Neural cell (in vitro differentiated cells): ENCODE results near the gene BMAL1. TPM values are rescaled to one million over a fixed set of nuclear protein-coding genes. Genes with fewer than 3 reads are reported as not detected.

ENCODE experiments used
- H2AFZ ChIP-seq: fragments of 200-600, 300-800 bp; sonication (generic), shearing (Covaris generic); 2 replicates; pipeline ENCODE4 v1.6.0; 2014; ENCODE audit warnings: low read depth, mild to moderate bottlenecking, antibody characterized with exemption, low read length, moderate library complexity
- H3F3A ChIP-seq: fragments of 200-600 bp; shearing (Covaris generic); 2 replicates; pipeline ENCODE4 v1.6.1; 2016; ENCODE audit warnings: mild to moderate bottlenecking, moderate library complexity, mixed read lengths, antibody characterized with exemption, low read length; ENCODE audit not compliant: insufficient read depth, poor library complexity, severe bottlenecking
- H3K27ac ChIP-seq: fragments of 200-600, 300-800 bp; sonication (generic), shearing (Covaris generic); 2 replicates; pipeline ENCODE4 v1.5.1; 2014; ENCODE audit warnings: mild to moderate bottlenecking, low read length, moderate library complexity
- H3K27me3 ChIP-seq: fragments of 300-800, 200-600 bp; sonication (generic), shearing (Covaris generic); 2 replicates; pipeline ENCODE4 v1.6.0; 2014; ENCODE audit warnings: mild to moderate bottlenecking, low read depth, low read length, moderate library complexity; ENCODE audit not compliant: insufficient read depth
- H3K36me3 ChIP-seq: fragments of 300-800, 200-600 bp; sonication (generic), shearing (Covaris generic); 2 replicates; pipeline ENCODE4 v1.5.1; 2014; ENCODE audit warnings: mild to moderate bottlenecking, antibody characterized with exemption, low read length, moderate library complexity; ENCODE audit not compliant: insufficient read depth
- H3K4me2 ChIP-seq: fragments of 300-800, 200-600 bp; sonication (generic), shearing (Covaris generic); 2 replicates; pipeline ENCODE4 v1.6.0; 2014; ENCODE audit warnings: mild to moderate bottlenecking, low read length
- H3K4me3 ChIP-seq: fragments of 300-800, 200-600 bp; sonication (generic), shearing (Covaris generic); 2 replicates; pipeline ENCODE4 v1.5.1; 2014; ENCODE audit warnings: mild to moderate bottlenecking, low read length, moderate library complexity
- H3K79me2 ChIP-seq: fragments of 200-600 bp; shearing (Covaris generic); replicated peaks from 2 replicates; pipeline ENCODE4 v1.6.0; 2014; ENCODE audit warnings: mild to moderate bottlenecking, low read length, moderate library complexity; ENCODE audit not compliant: insufficient read depth
- H3K9ac ChIP-seq: fragments of 300-800, 200-600 bp; sonication (generic), shearing (Covaris generic); 2 replicates; pipeline ENCODE4 v1.6.1; 2016; ENCODE audit warnings: mild to moderate bottlenecking, low read length, mixed read lengths
- H3K9me2 ChIP-seq: fragments of 200-600 bp; shearing (Covaris generic); 2 replicates; pipeline ENCODE4 v1.6.1; 2016; ENCODE audit warnings: mild to moderate bottlenecking, low read length, mixed read lengths; ENCODE audit not compliant: insufficient read depth
- H3K9me3 ChIP-seq: fragments of 200-600, 300-800 bp; sonication (generic), shearing (Covaris generic); 2 replicates; pipeline ENCODE4 v1.6.1; 2016; ENCODE audit warnings: mild to moderate bottlenecking, mixed run types, low read length, moderate library complexity, mixed read lengths
- H4K20me1 ChIP-seq: fragments of 200-600 bp; shearing (Covaris generic); 2 replicates; pipeline ENCODE4 v1.6.1; 2016; ENCODE audit warnings: mild to moderate bottlenecking, mixed run types; ENCODE audit not compliant: insufficient read depth
- EP300 ChIP-seq: fragments of 450-650 bp; conservative IDR thresholded peaks from 2 replicates; pipeline ENCODE4 v1.6.1; 2014; ENCODE audit warnings: antibody characterized with exemption, mild to moderate bottlenecking, moderate library complexity; ENCODE audit not compliant: poor library complexity, severe bottlenecking
- EZH2 ChIP-seq: fragments of 200-600, 300-800 bp; shearing (Covaris generic), sonication (generic); IDR thresholded peaks from 2 replicates; pipeline ENCODE4 v1.6.1; 2014; ENCODE audit warnings: antibody characterized with exemption, low read length, borderline replicate concordance, mild to moderate bottlenecking; ENCODE audit not compliant: insufficient read depth, poor library complexity, severe bottlenecking
- MXI1 ChIP-seq: fragments of 450-650 bp; conservative IDR thresholded peaks from 2 replicates; pipeline ENCODE4 v1.6.1; 2014; ENCODE audit warnings: antibody characterized with exemption, mild to moderate bottlenecking; ENCODE audit not compliant: poor library complexity, severe bottlenecking
- POLR2AphosphoS5 ChIP-seq: IDR thresholded peaks from 2 replicates; pipeline ENCODE4 v1.6.1; 2012
- RAD21 ChIP-seq: fragments of 450-650 bp; conservative IDR thresholded peaks from 2 replicates; pipeline ENCODE4 v1.6.1; 2014; ENCODE audit warnings: antibody characterized with exemption, mild to moderate bottlenecking, moderate library complexity
- SMC3 ChIP-seq: fragments of 450-650 bp; conservative IDR thresholded peaks from 2 replicates; pipeline ENCODE4 v1.6.1; 2014; ENCODE audit warnings: antibody characterized with exemption, mild to moderate bottlenecking, moderate library complexity; ENCODE audit not compliant: poor library complexity
- TAF1 ChIP-seq: IDR thresholded peaks from 2 replicates; pipeline ENCODE4 v1.6.1; 2012; ENCODE audit warnings: low read depth
- polyA plus RNA-seq: library from polyadenylated mRNA; depleted of rRNA; stranded (reverse); fragments of >200 nt; gene quantifications from 2 replicates; pipeline ENCODE4 v1.2.3, GENCODE V29; 2014
- TF ChIP-seq, protein P1 (sequence below): fragments of 450-650 bp; IDR thresholded peaks from 2 replicates; pipeline ENCODE4 v1.5.1; 2014; ENCODE audit warnings: antibody characterized with exemption, mild to moderate bottlenecking, moderate library complexity; ENCODE audit not compliant: poor library complexity, severe bottlenecking
- TF ChIP-seq, protein P2 (sequence below): IDR thresholded peaks from 2 replicates; pipeline ENCODE4 v1.6.1; 2012; ENCODE audit warnings: borderline replicate concordance

The BMAL1 gene
- polyA plus RNA-seq, 1 donor from 2014 or later, result 17.1 TPM

DNA sequence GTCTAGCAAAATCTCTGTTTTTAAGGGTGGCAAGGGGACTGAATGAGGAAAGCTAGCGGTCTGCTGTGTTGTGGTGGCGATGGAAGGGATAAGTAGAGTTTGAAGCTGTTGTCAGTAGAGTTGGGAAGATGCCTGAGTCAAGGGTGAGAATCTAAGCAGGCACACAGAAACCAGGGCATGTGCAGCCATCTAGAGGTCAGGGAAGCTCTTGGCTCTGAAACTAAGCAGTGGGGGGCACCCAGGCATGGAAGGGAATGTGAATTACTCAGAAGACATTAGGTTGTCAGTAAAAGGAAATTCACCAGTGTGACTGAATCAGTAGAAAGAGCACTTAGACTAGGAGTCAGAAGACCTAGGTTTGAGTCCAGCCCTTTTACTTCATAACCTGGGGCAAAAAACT, 15.4 kb downstream of the BMAL1 start:
- H3K9me3 ChIP-seq, result no peaks in the 10 kb centered on the region
- H3K9me2 ChIP-seq, result no peaks in the 10 kb centered on the region
- H3K4me3 ChIP-seq, result no peak overlapping the region
- H3K27ac ChIP-seq, result no peak overlapping the region
- no peaks in the 10 kb centered on the region for H3K79me2 ChIP-seq
- TF ChIP-seq, protein P1, sequence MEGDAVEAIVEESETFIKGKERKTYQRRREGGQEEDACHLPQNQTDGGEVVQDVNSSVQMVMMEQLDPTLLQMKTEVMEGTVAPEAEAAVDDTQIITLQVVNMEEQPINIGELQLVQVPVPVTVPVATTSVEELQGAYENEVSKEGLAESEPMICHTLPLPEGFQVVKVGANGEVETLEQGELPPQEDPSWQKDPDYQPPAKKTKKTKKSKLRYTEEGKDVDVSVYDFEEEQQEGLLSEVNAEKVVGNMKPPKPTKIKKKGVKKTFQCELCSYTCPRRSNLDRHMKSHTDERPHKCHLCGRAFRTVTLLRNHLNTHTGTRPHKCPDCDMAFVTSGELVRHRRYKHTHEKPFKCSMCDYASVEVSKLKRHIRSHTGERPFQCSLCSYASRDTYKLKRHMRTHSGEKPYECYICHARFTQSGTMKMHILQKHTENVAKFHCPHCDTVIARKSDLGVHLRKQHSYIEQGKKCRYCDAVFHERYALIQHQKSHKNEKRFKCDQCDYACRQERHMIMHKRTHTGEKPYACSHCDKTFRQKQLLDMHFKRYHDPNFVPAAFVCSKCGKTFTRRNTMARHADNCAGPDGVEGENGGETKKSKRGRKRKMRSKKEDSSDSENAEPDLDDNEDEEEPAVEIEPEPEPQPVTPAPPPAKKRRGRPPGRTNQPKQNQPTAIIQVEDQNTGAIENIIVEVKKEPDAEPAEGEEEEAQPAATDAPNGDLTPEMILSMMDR, result no peak
- TF ChIP-seq, protein P2, sequence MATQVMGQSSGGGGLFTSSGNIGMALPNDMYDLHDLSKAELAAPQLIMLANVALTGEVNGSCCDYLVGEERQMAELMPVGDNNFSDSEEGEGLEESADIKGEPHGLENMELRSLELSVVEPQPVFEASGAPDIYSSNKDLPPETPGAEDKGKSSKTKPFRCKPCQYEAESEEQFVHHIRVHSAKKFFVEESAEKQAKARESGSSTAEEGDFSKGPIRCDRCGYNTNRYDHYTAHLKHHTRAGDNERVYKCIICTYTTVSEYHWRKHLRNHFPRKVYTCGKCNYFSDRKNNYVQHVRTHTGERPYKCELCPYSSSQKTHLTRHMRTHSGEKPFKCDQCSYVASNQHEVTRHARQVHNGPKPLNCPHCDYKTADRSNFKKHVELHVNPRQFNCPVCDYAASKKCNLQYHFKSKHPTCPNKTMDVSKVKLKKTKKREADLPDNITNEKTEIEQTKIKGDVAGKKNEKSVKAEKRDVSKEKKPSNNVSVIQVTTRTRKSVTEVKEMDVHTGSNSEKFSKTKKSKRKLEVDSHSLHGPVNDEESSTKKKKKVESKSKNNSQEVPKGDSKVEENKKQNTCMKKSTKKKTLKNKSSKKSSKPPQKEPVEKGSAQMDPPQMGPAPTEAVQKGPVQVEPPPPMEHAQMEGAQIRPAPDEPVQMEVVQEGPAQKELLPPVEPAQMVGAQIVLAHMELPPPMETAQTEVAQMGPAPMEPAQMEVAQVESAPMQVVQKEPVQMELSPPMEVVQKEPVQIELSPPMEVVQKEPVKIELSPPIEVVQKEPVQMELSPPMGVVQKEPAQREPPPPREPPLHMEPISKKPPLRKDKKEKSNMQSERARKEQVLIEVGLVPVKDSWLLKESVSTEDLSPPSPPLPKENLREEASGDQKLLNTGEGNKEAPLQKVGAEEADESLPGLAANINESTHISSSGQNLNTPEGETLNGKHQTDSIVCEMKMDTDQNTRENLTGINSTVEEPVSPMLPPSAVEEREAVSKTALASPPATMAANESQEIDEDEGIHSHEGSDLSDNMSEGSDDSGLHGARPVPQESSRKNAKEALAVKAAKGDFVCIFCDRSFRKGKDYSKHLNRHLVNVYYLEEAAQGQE, result no peak
- TF ChIP-seq EZH2, result no peak
- no peak for TF ChIP-seq MXI1
- TF ChIP-seq TAF1, result no peak
- no peak for TF ChIP-seq EP300
- TF ChIP-seq RAD21, result no peak
- TF ChIP-seq SMC3, result no peak
- TF ChIP-seq POLR2AphosphoS5, result no peak
- H3K9ac ChIP-seq, result no peak overlapping the region
- H2AFZ ChIP-seq, result no peak overlapping the region
- H3K36me3 ChIP-seq, result no peaks in the 10 kb centered on the region
- no peak overlapping the region for H3K4me2 ChIP-seq
- H3F3A ChIP-seq, result no peaks in the 10 kb centered on the region
- no peaks in the 10 kb centered on the region for H4K20me1 ChIP-seq
- H3K27me3 ChIP-seq, result no peaks in the 10 kb centered on the region

DNA sequence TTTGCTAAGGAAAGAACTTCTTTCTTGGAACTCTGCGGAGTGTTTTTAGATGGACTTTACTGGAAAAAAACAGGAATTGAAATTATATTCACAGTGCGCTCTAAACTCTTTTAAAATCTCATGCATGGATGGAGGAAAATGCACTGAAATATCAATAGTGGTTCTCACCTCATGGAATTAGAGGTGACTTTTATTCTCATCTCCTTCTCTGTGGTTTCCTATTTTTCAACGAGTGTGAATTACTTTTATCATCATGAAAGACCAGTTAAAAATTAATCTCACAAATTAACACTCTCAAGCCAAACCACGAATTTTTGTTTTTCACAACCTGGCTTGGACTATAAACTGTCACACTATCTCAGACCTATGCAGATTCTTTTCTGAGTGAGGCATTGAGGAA, 16.6 kb downstream of the BMAL1 start:
- H3K9me3 ChIP-seq, result no peaks in the 10 kb centered on the region
- no peak overlapping the region for H3K27ac ChIP-seq
- H3K9ac ChIP-seq, result no peak overlapping the region
- TF ChIP-seq, protein P2, result no peak
- no peak for TF ChIP-seq MXI1
- no peak for TF ChIP-seq TAF1
- TF ChIP-seq SMC3, result no peak
- no peak for TF ChIP-seq EZH2
- no peak for TF ChIP-seq RAD21
- TF ChIP-seq EP300, result no peak
- no peaks in the 10 kb centered on the region for H4K20me1 ChIP-seq
- no peak overlapping the region for H2AFZ ChIP-seq
- no peaks in the 10 kb centered on the region for H3K79me2 ChIP-seq
- no peaks in the 10 kb centered on the region for H3K27me3 ChIP-seq
- no peak overlapping the region for H3K4me2 ChIP-seq
- no peaks in the 10 kb centered on the region for H3F3A ChIP-seq
- H3K36me3 ChIP-seq, result no peaks in the 10 kb centered on the region
- H3K9me2 ChIP-seq, result no peaks in the 10 kb centered on the region
- no peak overlapping the region for H3K4me3 ChIP-seq
